D721Med (cell line): ENCODE measurements around the gene NOL6.
"Not testable (repeated sequence)": the region's sequence is repeated elsewhere in the genome, so short reads cannot be mapped to it uniquely, and the experiment has no call there.

ENCODE experiments used
- DNase-seq: peaks from one replicate; pipeline ENCODE4 v3.0.0; 2011; ENCODE audit warnings: low spot score; ENCODE audit not compliant: insufficient read length
- FAIRE-seq: peaks from 2 replicates; lab custom pipeline; 2011; peaks lifted over from hg19 to GRCh38; lab: Jason Lieb, UNC
- CTCF ChIP-seq: IDR thresholded peaks from 2 replicates; pipeline ENCODE4 v1.5.1; 2012; ENCODE audit warnings: mild to moderate bottlenecking, control low read depth; ENCODE audit not compliant: insufficient read depth; ENCODE audit errors: missing control alignments

NOL6 gene

DNA sequence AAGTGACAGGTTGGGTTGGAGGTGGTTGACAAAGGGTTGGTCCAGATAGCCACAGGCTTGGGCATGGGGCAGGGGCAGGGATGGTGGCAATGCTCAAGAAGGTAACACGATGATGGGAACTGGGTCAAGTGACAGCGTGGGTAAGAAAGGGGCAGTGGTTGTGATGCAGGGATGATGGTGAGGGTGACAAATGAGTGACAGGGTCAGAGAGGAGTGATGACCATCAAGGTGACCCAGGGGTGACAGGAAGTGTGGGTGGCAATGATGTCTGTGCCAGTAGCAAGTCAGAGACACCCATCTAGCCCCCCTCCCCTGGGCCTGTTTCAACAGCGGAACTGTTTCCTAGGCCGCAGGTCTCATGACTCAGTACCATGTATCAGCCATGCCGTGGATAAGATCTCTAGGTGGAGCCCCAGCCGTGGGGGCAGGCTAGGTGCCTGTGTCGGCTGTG, 46.9 kb downstream of the NOL6 start:
- DNase-seq (no peak), FAIRE-seq (no peak)
- no peak for TF ChIP-seq CTCF

DNA sequence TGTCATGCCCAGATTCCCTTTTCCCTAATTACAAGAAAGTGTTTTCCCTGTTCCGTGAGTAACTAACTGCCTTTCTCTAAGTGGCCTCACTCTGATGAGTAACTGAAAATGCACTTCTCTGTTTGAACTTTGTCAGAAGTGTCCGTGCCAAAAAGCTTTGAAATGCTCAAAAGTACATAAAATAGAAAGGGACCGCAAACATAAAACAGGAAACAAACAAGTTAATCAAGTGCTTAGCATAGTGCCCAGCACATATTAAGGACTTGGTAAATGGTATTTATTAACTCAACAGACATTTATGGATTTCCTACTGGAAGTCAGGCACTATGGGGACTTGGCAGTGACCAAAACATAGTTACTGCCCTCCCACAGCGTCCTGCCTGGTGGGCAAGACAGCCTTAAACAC, 48.6 kb downstream of the NOL6 start:
- TF ChIP-seq CTCF, result no peak
- DNase-seq, result no peak
- FAIRE-seq, result no peak

DNA sequence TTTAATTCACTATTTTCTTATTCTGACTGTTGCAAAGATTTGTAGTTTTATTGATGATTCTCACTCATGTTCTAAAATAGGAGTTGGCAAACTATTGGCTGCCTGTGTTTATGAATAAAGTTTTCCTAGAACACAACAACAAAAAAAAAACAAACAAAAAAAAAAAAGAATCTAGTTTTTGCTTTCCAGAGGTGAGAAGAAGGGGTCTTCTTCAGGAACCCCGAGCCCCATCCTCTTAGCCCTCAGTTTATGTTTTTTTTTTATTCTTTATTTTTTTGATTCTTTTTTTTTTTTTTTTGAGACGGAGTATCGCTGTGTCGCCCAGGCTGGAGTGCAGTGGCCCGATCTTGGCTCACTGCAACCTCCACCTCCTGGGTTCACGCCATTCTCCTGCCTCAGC, 49.2 kb downstream of the NOL6 start:
- DNase-seq, FAIRE-seq: not testable (repeated sequence)

DNA sequence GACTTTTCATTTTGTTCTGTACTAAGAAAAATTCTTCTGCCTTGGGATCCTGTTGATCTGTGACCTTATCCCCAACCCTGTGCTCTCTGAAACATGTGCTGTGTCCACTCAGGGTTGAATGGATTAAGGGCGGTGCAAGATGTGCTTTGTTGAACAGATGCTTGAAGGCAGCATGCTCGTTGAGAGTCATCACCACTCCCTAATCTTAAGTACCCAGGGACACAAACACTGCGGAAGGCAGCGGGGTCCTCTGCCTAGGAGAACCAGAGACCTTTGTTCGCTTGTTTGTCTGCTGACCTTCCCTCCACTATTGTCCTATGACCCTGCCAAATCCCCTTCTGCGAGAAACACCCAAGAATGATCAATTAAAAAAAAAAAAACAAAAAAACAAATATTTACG, 49.7 kb downstream of the NOL6 start:
- not testable (repeated sequence) for DNase-seq, FAIRE-seq

DNA sequence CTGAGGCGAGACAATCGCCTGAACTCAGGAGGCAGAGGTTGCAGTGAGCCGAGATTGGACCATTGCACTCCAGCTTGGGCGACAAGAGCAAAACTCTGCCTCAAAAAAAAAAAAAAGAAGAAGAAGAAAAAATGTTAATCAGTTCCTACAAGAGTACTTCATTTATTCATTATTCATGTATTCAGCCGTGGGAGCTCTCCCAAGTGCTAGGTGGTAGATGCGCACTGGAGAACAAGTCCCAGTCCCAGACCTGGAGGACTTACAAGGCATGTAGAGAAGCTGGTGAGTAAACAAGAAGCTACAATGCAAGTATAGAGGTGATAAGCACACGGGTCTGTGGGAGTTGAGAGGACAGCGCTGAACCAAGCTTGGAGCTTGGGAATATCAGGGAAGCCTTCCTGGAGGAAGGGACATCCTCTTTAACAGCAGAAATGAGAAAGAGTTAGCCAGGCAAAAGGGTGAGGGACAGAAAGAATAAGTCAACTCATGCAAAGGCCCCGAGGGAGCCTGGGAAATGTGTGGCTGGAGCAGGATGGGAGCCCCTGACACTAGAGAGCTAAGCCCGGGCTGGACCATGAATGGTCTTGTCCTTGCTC, 53.9 kb downstream of the NOL6 start:
- no peak for DNase-seq
- no peak for FAIRE-seq
- TF ChIP-seq CTCF, result no peak

GRCh38 chr9:33418090-33418489, 55.6 kb downstream of the NOL6 start:
- FAIRE-seq (no peak), DNase-seq (no peak)
- no peak for TF ChIP-seq CTCF

GRCh38 chr9:33416996-33417395, 56.7 kb downstream of the NOL6 start:
- DNase-seq (no peak), FAIRE-seq (no peak)
- TF ChIP-seq CTCF, result no peak

DNA sequence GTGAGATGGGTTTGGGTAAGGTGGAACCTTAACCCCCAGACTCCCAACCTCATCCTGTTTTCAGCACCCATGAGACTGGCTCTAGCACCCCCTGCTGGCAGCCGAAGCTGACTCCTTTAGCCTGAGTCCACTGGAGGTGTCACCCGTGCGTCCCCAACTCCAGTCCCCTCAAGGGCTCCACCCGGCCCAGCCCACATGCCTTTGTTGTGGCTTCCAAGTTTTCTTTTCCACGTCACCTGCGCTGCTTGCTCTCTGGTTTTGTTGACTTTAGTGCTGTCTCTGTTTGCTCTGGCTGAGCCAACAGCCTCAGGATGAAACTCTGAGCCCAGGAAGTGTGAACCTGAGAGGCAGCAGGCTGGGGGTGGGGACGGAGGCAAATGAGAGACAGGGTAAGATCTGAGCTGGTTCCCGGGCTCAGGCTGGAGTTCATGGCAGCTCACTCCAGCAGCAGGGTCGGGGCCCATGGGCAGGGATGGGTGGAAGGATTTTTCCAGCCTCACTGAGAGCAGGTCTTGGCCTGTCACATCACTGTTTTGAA, 58.2 kb downstream of the NOL6 start:
- DNase-seq (no peak), FAIRE-seq (no peak)
- peak; percentile 41 for TF ChIP-seq CTCF
